Endothelial cell of umbilical vein (primary cell): Measurements from ENCODE around the gene IGF2R. TPM values are rescaled to one million over a fixed set of nuclear protein-coding genes. Genes with fewer than 3 reads are reported as not detected.
"Not testable (repeated sequence)": the region's sequence is repeated elsewhere in the genome, so short reads cannot be mapped to it uniquely, and the experiment has no call there.

Source experiments
- BruUV-seq: library from RNA; stranded (reverse); fragments of 400-500 nt; replicated peaks from 2 replicates; lab custom pipeline; 2021; lab: Mats Ljungman, UMichigan
- CTCF ChIA-PET: fragments of 300-600, 350-600 bp; sonication (Branson Sonifier 250); formaldehyde crosslinking; loops from one replicate; lab custom pipeline; 2021; ENCODE audit warnings: antibody characterized with exemption, inconsistent platforms; lab: Charles Lee
- POLR2A ChIA-PET: fragments of 300-600, 350-600 bp; sonication (Branson Sonifier 250); formaldehyde crosslinking; loops from one replicate; lab custom pipeline; 2021; ENCODE audit warnings: antibody characterized with exemption, inconsistent platforms; lab: Charles Lee
- DNase-seq: peaks from one replicate; pipeline ENCODE4 v3.0.0-alpha.2; 2011; ENCODE audit warnings: low read depth, low spot score
- FAIRE-seq: peaks from 2 replicates; lab custom pipeline; 2011; peaks lifted over from hg19 to GRCh38; lab: Jason Lieb, UNC
- H2AFZ ChIP-seq: 2 replicates; pipeline ENCODE4 v1.6.0; 2012; ENCODE audit warnings: low read depth, low read length, control low read depth, inconsistent platforms
- H3K27ac ChIP-seq: 2 replicates; pipeline ENCODE4 v1.5.1; 2011; ENCODE audit warnings: low read depth, mild to moderate bottlenecking, control low read depth, low read length, moderate library complexity; ENCODE audit not compliant: insufficient read depth
- H3K27me3 ChIP-seq, 2 experiments: 2 replicates each; pipeline versions ENCODE4 v1.6.0 to v1.6.1; 2011; ENCODE audit warnings: low read length in 2 of 2, mixed read lengths in 1 of 2; ENCODE audit not compliant: control insufficient read depth in 2 of 2, insufficient read depth in 2 of 2
- H3K36me3 ChIP-seq, 2 experiments: 2 replicates in 1 of 2; 3 replicates in 1 of 2; pipeline ENCODE4 v1.5.1; 2011; ENCODE audit warnings: low read length in 2 of 2, mild to moderate bottlenecking in 1 of 2, moderate library complexity in 1 of 2; ENCODE audit not compliant: control insufficient read depth in 2 of 2, insufficient read depth in 2 of 2; ENCODE audit errors: extremely low read depth in 1 of 2
- H3K4me1 ChIP-seq: 3 replicates; pipeline ENCODE4 v1.5.1; 2011; ENCODE audit warnings: mild to moderate bottlenecking, low read length; ENCODE audit not compliant: control insufficient read depth, insufficient read depth; ENCODE audit errors: extremely low read depth
- H3K4me2 ChIP-seq: 2 replicates; pipeline ENCODE4 v1.6.1; 2011; ENCODE audit warnings: low read length, control low read depth, mixed read lengths; ENCODE audit not compliant: insufficient read depth
- H3K4me3 ChIP-seq, 3 experiments: fragments of 200-600 bp in 1 of 3; sonication (generic), shearing (Covaris generic) in 1 of 3; replicated peaks in 1 of 3; 2 replicates each; pipeline ENCODE4 v1.5.1; 2011 to 2016; ENCODE audit warnings: control low read depth in 3 of 3, low read length in 3 of 3, mild to moderate bottlenecking in 2 of 3, inconsistent platforms in 1 of 3, low read depth in 1 of 3, moderate library complexity in 1 of 3; ENCODE audit not compliant: insufficient read depth in 1 of 3
- H3K79me2 ChIP-seq: 2 replicates; pipeline ENCODE4 v1.6.0; 2012; ENCODE audit warnings: low read length, inconsistent platforms; ENCODE audit not compliant: control insufficient read depth, insufficient read depth
- H3K9ac ChIP-seq: replicated peaks from 2 replicates; pipeline ENCODE3; 2011; ENCODE audit warnings: low read length, control low read depth; ENCODE audit not compliant: insufficient read depth; ENCODE audit errors: extremely low read depth
- H3K9me1 ChIP-seq: replicated peaks from 3 replicates; pipeline ENCODE4 v1.6.0; 2011; ENCODE audit warnings: mild to moderate bottlenecking, low read length; ENCODE audit not compliant: control insufficient read depth, insufficient read depth; ENCODE audit errors: extremely low read depth
- H3K9me3 ChIP-seq: replicated peaks from 2 replicates; pipeline ENCODE4 v1.5.1; 2012; ENCODE audit warnings: low read length, inconsistent platforms; ENCODE audit not compliant: control insufficient read depth, insufficient read depth
- H4K20me1 ChIP-seq: replicated peaks from 2 replicates; pipeline ENCODE3; 2011; ENCODE audit warnings: mild to moderate bottlenecking, low read length; ENCODE audit not compliant: control insufficient read depth, insufficient read depth; ENCODE audit errors: extremely low read depth
- JUN ChIP-seq: IDR thresholded peaks from 2 replicates; pipeline ENCODE4 v1.6.1; 2011; ENCODE audit warnings: borderline replicate concordance, low read depth; ENCODE audit not compliant: insufficient read length, insufficient read depth
- MAX ChIP-seq: IDR thresholded peaks from 2 replicates; pipeline ENCODE4 v1.6.1; 2011; ENCODE audit not compliant: insufficient read depth, insufficient read length
- MYC ChIP-seq: IDR thresholded peaks from one replicate; pipeline ENCODE4 v1.6.1; 2011; ENCODE audit warnings: mild to moderate bottlenecking, low read depth, low read length
- POLR2A ChIP-seq: IDR thresholded peaks from 2 replicates; pipeline ENCODE4 v1.6.1; 2012; ENCODE audit warnings: low read depth, mild to moderate bottlenecking, control low read depth, low read length
- POLR2AphosphoS5 ChIP-seq: IDR thresholded peaks from 2 replicates; pipeline ENCODE4 v1.6.1; 2012; ENCODE audit warnings: low read depth, mild to moderate bottlenecking, control low read depth, low read length, moderate library complexity; ENCODE audit not compliant: insufficient read depth
- dilution Hi-C: fragments of 300-500 bp; cut with MboI; formaldehyde crosslinking; loops from one replicate; pipeline ENCODE4 v1.15.0; 2019; ENCODE audit warnings: low sequenced_read_pairs; ENCODE audit not compliant: extremely low pct_ligation_motif_present
- intact Hi-C: fragments of 100-400 bp; cut with micrococcal nuclease; formaldehyde crosslinking; loops from one replicate; pipeline ENCODE4 v1.10.0; 2022
- polyA plus RNA-seq, 4 experiments: library from polyadenylated mRNA; depleted of rRNA in 3 of 4; stranded (reverse) in 3 of 4; unstranded in 1 of 4; fragments of >200 nt; gene quantifications; 2 replicates each; pipeline versions ENCODE4 v1.2.1 to v1.2.3, GENCODE V29; 2011 to 2012; ENCODE audit warnings: missing spikeins in 1 of 4
- total RNA-seq: library from RNA; stranded (reverse); gene quantifications from 2 replicates; pipeline ENCODE4 v1.2.3, GENCODE V29; 2021

IGF2R gene
- total and polyA plus RNA-seq, 2 donors (not counting 3 experiments of a cell fraction or from before 2014, with no cell fraction given): 16.3 to 60.2 TPM

- FAIRE-seq (no peak), DNase-seq (no peak)
- ChIA-PET CTCF (no interaction called here), POLR2A (no interaction called here)
- H3K4me3 ChIP-seq: no peak overlapping the region
- dilution Hi-C loops (no loop called here), intact Hi-C loops (no loop called here)
- H3K9me3 ChIP-seq: no peaks in the 10 kb centered on the region
- BruUV-seq: no TSS peak
- H3K36me3 ChIP-seq: no peaks in the 10 kb centered on the region
- H3K79me2 ChIP-seq: no peaks in the 10 kb centered on the region
- H3K4me1 ChIP-seq: no peaks in the 10 kb centered on the region
- no peak overlapping the region for H2AFZ ChIP-seq
- H3K9me1 ChIP-seq: no peaks in the 10 kb centered on the region
- no peak overlapping the region for H3K4me2 ChIP-seq
- no peak overlapping the region for H3K9ac ChIP-seq
- no peaks in the 10 kb centered on the region for H3K27me3 ChIP-seq
- no peaks in the 10 kb centered on the region for H4K20me1 ChIP-seq
- TF ChIP-seq POLR2AphosphoS5 (no peak), POLR2A (no peak), MAX (no peak), JUN (no peak), MYC (no peak)
- no peak overlapping the region for H3K27ac ChIP-seq
Observed at GRCh38 chr6:159919800-159920199, 49.1 kb upstream of the IGF2R start.

- DNase-seq, H3K4me3 ChIP-seq, H3K27ac ChIP-seq, H2AFZ ChIP-seq, H3K9me3 ChIP-seq, H3K9me1 ChIP-seq, H3K36me3 ChIP-seq, FAIRE-seq, H3K79me2 ChIP-seq, H3K4me2 ChIP-seq, CTCF ChIA-PET, H3K27me3 ChIP-seq, POLR2A ChIA-PET, BruUV-seq, dilution Hi-C loops, H4K20me1 ChIP-seq, H3K9ac ChIP-seq, intact Hi-C loops, H3K4me1 ChIP-seq: not testable (repeated sequence)
Observed at GRCh38 chr6:159924150-159924549, 44.7 kb upstream of the IGF2R start.
